Measurements from ENCODE around the gene USP25.

USP25 gene, protein sequence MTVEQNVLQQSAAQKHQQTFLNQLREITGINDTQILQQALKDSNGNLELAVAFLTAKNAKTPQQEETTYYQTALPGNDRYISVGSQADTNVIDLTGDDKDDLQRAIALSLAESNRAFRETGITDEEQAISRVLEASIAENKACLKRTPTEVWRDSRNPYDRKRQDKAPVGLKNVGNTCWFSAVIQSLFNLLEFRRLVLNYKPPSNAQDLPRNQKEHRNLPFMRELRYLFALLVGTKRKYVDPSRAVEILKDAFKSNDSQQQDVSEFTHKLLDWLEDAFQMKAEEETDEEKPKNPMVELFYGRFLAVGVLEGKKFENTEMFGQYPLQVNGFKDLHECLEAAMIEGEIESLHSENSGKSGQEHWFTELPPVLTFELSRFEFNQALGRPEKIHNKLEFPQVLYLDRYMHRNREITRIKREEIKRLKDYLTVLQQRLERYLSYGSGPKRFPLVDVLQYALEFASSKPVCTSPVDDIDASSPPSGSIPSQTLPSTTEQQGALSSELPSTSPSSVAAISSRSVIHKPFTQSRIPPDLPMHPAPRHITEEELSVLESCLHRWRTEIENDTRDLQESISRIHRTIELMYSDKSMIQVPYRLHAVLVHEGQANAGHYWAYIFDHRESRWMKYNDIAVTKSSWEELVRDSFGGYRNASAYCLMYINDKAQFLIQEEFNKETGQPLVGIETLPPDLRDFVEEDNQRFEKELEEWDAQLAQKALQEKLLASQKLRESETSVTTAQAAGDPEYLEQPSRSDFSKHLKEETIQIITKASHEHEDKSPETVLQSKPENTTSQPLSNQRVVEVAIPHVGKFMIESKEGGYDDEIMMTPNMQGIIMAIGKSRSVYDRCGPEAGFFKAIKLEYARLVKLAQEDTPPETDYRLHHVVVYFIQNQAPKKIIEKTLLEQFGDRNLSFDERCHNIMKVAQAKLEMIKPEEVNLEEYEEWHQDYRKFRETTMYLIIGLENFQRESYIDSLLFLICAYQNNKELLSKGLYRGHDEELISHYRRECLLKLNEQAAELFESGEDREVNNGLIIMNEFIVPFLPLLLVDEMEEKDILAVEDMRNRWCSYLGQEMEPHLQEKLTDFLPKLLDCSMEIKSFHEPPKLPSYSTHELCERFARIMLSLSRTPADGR

DNA sequence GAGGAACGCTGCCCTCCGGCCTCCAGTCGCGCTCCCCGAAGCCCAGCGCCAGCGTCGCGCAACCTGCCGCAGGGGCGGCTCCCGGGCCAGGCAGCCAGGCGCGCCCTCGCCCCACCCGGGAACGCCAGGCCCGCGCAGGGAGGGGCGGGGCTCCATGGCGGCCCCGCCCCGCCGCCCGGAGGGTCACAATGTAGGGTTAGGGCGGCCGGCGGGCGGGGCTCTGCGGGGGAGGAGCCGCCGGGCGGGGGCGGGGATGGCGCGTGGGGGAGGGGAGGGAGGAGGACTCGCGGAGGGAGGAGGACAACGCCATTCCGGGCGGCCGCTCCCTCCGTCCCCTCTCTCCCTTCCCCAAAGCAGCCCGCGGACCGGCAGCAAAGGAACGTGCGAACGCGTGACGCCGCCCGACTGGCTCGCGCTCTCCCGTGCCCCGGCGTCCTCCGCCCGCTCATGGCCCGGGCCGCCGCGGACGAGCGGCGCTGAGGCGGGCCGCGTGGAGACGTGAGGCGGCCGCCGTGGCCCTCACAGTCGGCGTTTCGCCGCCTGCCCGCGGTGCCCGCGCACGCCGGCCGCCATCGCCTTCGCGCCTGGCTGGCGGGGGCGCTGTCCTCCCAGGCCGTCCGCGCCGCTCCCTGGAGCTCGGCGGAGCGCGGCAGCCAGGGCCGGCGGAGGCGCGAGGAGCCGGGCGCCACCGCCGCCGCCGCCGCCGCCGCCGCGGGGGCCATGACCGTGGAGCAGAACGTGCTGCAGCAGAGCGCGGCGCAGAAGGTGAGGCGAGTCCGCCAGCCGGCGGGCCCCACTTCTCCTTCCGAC, at the start of gene USP25:
TSS of gene USP25 (plus strand) at position 309 of the 810 bp plus-strand sequence. CDS start at position 721, 412 bp downstream.
- TF ChIP-seq, protein P1, sequence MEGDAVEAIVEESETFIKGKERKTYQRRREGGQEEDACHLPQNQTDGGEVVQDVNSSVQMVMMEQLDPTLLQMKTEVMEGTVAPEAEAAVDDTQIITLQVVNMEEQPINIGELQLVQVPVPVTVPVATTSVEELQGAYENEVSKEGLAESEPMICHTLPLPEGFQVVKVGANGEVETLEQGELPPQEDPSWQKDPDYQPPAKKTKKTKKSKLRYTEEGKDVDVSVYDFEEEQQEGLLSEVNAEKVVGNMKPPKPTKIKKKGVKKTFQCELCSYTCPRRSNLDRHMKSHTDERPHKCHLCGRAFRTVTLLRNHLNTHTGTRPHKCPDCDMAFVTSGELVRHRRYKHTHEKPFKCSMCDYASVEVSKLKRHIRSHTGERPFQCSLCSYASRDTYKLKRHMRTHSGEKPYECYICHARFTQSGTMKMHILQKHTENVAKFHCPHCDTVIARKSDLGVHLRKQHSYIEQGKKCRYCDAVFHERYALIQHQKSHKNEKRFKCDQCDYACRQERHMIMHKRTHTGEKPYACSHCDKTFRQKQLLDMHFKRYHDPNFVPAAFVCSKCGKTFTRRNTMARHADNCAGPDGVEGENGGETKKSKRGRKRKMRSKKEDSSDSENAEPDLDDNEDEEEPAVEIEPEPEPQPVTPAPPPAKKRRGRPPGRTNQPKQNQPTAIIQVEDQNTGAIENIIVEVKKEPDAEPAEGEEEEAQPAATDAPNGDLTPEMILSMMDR (IDR thresholded peaks at IDR 0.05; ENCODE audit: insufficient read depth, missing control alignments): peak; percentile 15
- peak; percentile 56 for DNase-seq (ENCODE audit: insufficient read length, low spot score)
- FAIRE-seq: no peak

DNA sequence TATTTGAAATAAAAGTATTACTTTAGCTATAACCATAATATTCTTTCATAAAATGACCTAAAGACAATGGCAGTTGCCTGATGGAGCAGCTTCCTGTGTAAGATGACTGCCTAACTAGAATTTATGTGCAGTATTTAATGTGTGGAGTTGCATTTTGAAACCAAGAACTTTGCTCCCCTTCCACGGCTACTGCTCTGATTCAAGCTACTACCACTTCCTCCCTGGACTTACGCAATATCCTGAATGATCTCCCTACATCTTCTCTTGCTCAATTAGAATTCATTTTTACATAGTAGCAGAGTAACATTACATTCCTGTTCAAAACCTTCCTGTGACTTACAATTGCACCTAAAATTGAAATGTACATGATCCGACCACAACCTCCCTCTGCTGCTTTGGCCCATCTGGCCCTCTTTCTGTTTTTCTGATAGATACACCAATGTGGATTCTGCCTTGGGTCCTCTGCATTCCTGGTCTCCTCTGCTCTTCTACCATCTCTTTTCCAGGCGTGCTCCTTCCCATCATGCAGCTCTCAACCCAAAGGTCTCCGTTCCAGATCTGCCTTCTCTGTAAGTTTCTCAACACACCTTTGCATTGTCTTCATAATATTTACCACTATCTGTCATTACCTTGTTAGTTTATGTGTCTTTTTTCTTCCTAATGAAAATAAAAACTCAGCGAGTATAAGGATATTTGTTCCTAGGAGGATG, 47.4 kb upstream of the USP25 start:
- TF ChIP-seq, protein P1 (IDR thresholded peaks at IDR 0.05; ENCODE audit: insufficient read depth, missing control alignments): no peak
- FAIRE-seq (no peak), DNase-seq (ENCODE audit: insufficient read length, low spot score) (no peak)

DNA sequence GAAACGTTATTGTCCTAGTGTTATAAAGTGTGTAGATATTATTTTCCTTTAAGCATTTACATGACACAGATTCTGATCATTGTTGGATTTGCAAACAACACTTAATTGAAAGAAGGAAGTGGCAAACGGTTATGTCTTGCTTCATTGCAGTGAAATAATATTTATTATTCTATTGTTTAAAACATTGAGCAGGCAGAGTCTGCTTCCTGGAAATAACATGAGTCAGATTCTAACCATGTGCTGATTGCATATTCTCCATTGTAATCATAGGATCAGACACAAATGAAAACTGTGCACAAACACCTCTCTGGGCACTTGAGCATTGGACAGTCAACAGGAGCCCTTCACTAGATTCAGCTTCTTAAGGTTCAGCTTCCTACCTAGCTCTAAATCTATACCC, 46.8 kb upstream of the USP25 start:
- no peak for DNase-seq (ENCODE audit: insufficient read length, low spot score)
- TF ChIP-seq, protein P1 (IDR thresholded peaks at IDR 0.05; ENCODE audit: insufficient read depth, missing control alignments): no peak
- no peak for FAIRE-seq

DNA sequence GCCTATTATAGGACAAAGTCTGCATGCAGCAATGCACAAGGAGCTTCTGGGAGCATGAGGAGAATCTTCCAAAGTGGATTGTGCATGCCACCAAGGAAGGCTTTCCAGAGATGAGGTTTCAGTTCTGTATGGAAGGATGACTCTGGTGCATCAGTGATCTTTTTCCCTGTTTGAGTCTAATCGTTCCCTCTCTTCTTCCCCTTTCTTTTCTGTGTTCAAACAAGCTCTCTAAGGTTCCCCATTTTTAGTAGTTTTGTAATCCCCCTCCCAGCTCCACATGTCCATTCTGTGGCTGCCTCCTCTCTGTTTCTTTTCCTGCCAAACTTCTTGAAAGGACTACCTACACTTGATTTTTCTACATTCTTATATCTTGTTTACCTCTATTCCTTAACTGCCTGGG, 43.3 kb upstream of the USP25 start:
- TF ChIP-seq, protein P1 (IDR thresholded peaks at IDR 0.05; ENCODE audit: insufficient read depth, missing control alignments): no peak
- DNase-seq (ENCODE audit: insufficient read length, low spot score): no peak
- FAIRE-seq: no peak

DNA sequence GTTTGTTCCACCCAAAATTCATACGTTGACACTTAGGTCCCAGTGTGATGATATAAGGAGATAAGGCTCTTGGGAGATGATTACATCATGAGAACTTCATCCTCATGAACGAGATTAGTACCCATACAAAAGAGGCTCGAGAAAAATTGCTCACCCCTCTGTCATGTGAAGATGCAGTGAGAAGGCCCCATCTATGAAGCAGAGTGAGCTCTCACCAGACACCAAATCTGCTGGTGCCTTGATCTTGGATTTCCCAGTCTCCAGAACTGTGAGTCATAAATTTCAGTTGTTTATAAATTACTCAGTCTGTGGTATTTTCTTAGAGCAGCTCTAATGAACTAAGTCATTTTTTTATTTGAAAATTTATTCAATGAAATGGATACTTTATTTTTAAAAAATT, 42.6 kb upstream of the USP25 start:
- TF ChIP-seq, protein P1 (IDR thresholded peaks at IDR 0.05; ENCODE audit: insufficient read depth, missing control alignments): no peak
- DNase-seq (ENCODE audit: insufficient read length, low spot score) (no peak), FAIRE-seq (no peak)

DNA sequence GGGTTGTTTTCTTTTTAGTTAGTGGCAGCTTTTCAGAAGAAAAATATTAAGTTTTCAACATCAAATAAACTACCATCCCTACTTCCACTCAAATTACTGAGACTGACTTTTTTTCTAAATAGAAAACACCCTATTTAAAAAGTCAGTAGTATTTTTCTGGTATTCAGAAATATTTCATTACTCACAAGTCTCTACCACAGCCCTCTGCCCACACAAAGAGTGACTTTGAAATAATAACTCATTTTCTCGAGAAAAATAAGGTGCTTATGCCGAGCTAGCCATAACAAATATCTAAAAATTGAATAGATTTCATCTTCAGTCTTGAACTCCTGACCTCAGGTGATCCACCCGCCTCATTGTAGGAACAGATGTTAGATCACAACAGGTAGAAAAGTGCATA, 41.8 kb upstream of the USP25 start:
- no peak for FAIRE-seq
- TF ChIP-seq, protein P1 (IDR thresholded peaks at IDR 0.05; ENCODE audit: insufficient read depth, missing control alignments): no peak
- no peak for DNase-seq (ENCODE audit: insufficient read length, low spot score)
